IMR-90 (cell line): ENCODE data around the gene DPP6. TPM values are rescaled to one million over a fixed set of nuclear protein-coding genes. Genes with fewer than 3 reads are reported as not detected.

Source experiments
- ATAC-seq: fragments of 200-7000 bp; cut with Tn5 transposase; 2 replicates; pipeline ENCODE4 v1.9.1; 2020; ENCODE audit warnings: low read depth, mild to moderate bottlenecking, moderate library complexity
- BruUV-seq: library from RNA; stranded (reverse); fragments of 400-500 nt; replicated peaks from 2 replicates; lab custom pipeline; 2021; lab: Mats Ljungman, UMichigan
- CTCF ChIA-PET: fragments of 300-600 bp; formaldehyde crosslinking; extraction: SDS; loops from one replicate; lab custom pipeline; 2021; ENCODE audit warnings: antibody characterized with exemption; lab: Yijun Ruan, JAX
- POLR2A ChIA-PET: fragments of 300-600 bp; sonication (Branson Sonifier 250); formaldehyde crosslinking; loops from one replicate; lab custom pipeline; 2022; ENCODE audit warnings: antibody characterized with exemption; ENCODE audit not compliant: unreplicated experiment; lab: Charles Lee
- DNase-seq: peaks from one replicate; pipeline ENCODE4 v3.0.0; 2013
- H2AFZ ChIP-seq: replicated peaks from 2 replicates; pipeline ENCODE3; 2013; ENCODE audit warnings: low read length, mild to moderate bottlenecking; ENCODE audit not compliant: poor library complexity
- H2AK5ac ChIP-seq: 2 replicates; pipeline ENCODE4 v1.6.1; 2013; ENCODE audit warnings: low read depth, low read length, inconsistent platforms
- H2AK9ac ChIP-seq: replicated peaks from 2 replicates; pipeline ENCODE3; 2013; ENCODE audit warnings: mild to moderate bottlenecking, low read depth, low read length, moderate library complexity; ENCODE audit not compliant: poor library complexity
- H2BK120ac ChIP-seq: 2 replicates; pipeline ENCODE4 v1.6.1; 2013; ENCODE audit warnings: low read depth, low read length, inconsistent platforms
- H2BK15ac ChIP-seq: 3 replicates; pipeline ENCODE4 v1.6.1; 2013; ENCODE audit warnings: low read depth, low read length, inconsistent platforms
- H2BK20ac ChIP-seq: 2 replicates; pipeline ENCODE4 v1.6.1; 2013; ENCODE audit warnings: low read depth, mild to moderate bottlenecking, inconsistent platforms, low read length, moderate library complexity
- H2BK5ac ChIP-seq: 2 replicates; pipeline ENCODE4 v1.6.1; 2013; ENCODE audit warnings: mild to moderate bottlenecking, low read depth, low read length, inconsistent platforms; ENCODE audit not compliant: poor library complexity, severe bottlenecking
- H3K14ac ChIP-seq: replicated peaks from 2 replicates; pipeline ENCODE4 v1.6.1; 2013; ENCODE audit warnings: low read depth, low read length, inconsistent platforms
- H3K18ac ChIP-seq: 2 replicates; pipeline ENCODE4 v1.6.1; 2013; ENCODE audit warnings: low read depth, low read length, control low read depth
- H3K23ac ChIP-seq: 2 replicates; pipeline ENCODE4 v1.6.1; 2013; ENCODE audit warnings: low read depth, low read length, inconsistent platforms
- H3K27ac ChIP-seq: 2 replicates; pipeline ENCODE4 v1.5.1; 2013; ENCODE audit warnings: mild to moderate bottlenecking, control low read depth, low read length; ENCODE audit not compliant: insufficient read depth
- H3K27me3 ChIP-seq: 2 replicates; pipeline ENCODE4 v1.6.1; 2013; ENCODE audit warnings: low read length; ENCODE audit not compliant: control insufficient read depth, insufficient read depth
- H3K36me3 ChIP-seq: 2 replicates; pipeline ENCODE4 v1.6.1; 2013; ENCODE audit warnings: low read length, mixed read lengths; ENCODE audit not compliant: control insufficient read depth, insufficient read depth
- H3K4ac ChIP-seq: 2 replicates; pipeline ENCODE4 v1.6.1; 2013; ENCODE audit warnings: low read depth, low read length, inconsistent platforms
- H3K4me1 ChIP-seq: 2 replicates; pipeline ENCODE4 v1.6.1; 2013; ENCODE audit warnings: low read length, mixed read lengths; ENCODE audit not compliant: control insufficient read depth, insufficient read depth
- H3K4me2 ChIP-seq: 2 replicates; pipeline ENCODE4 v1.6.1; 2013; ENCODE audit warnings: low read depth, mild to moderate bottlenecking, control low read depth, low read length, moderate library complexity
- H3K4me3 ChIP-seq: 2 replicates; pipeline ENCODE4 v1.5.1; 2013; ENCODE audit warnings: low read depth, mild to moderate bottlenecking, control low read depth, low read length, moderate library complexity; ENCODE audit not compliant: insufficient read depth
- H3K56ac ChIP-seq: 2 replicates; pipeline ENCODE4 v1.6.1; 2013; ENCODE audit warnings: low read length, inconsistent platforms; ENCODE audit not compliant: insufficient read depth; ENCODE audit errors: extremely low read depth
- H3K79me1 ChIP-seq, 2 experiments: 2 replicates each; pipeline ENCODE4 v1.6.1; 2013; ENCODE audit warnings: low read length in 2 of 2, inconsistent platforms in 1 of 2, low read depth in 1 of 2
- H3K9ac ChIP-seq: 2 replicates; pipeline ENCODE4 v1.6.1; 2013; ENCODE audit warnings: low read depth, low read length, control low read depth
- H3K9me1 ChIP-seq: 2 replicates; pipeline ENCODE4 v1.6.1; 2013; ENCODE audit warnings: low read length, inconsistent platforms; ENCODE audit not compliant: insufficient read depth
- H3K9me3 ChIP-seq: 2 replicates; pipeline ENCODE4 v1.6.1; 2013; ENCODE audit warnings: low read length; ENCODE audit not compliant: control insufficient read depth, insufficient read depth
- H4K20me1 ChIP-seq: 2 replicates; pipeline ENCODE4 v1.6.1; 2013; ENCODE audit warnings: low read length, inconsistent platforms; ENCODE audit not compliant: insufficient read depth
- H4K5ac ChIP-seq: 2 replicates; pipeline ENCODE4 v1.6.1; 2013; ENCODE audit warnings: mild to moderate bottlenecking, low read depth, low read length, control low read depth
- H4K8ac ChIP-seq, 2 experiments: 2 replicates each; pipeline ENCODE4 v1.6.1; 2013; ENCODE audit warnings: low read depth in 2 of 2, low read length in 2 of 2, control low read depth in 1 of 2, inconsistent platforms in 1 of 2
- H4K91ac ChIP-seq: 2 replicates; pipeline ENCODE4 v1.6.1; 2013; ENCODE audit warnings: low read depth, low read length, inconsistent platforms; ENCODE audit not compliant: insufficient read depth
- BHLHE40 ChIP-seq: fragments of 150-350 bp; IDR thresholded peaks from 2 replicates; pipeline ENCODE4 v1.6.1; 2016; ENCODE audit warnings: mild to moderate bottlenecking, low read depth, low read length
- CEBPB ChIP-seq: IDR thresholded peaks from 2 replicates; pipeline ENCODE4 v1.6.1; 2012; ENCODE audit warnings: low read depth, low read length, improper control_type of control experiment
- CHD1 ChIP-seq: IDR thresholded peaks from 2 replicates; pipeline ENCODE4 v1.6.1; 2012; ENCODE audit warnings: low read depth, low read length, improper control_type of control experiment
- CTCF ChIP-seq: conservative IDR thresholded peaks from 2 replicates; pipeline ENCODE4 v1.5.1; 2012; ENCODE audit warnings: mild to moderate bottlenecking, low read depth, low read length, improper control_type of control experiment
- ELK1 ChIP-seq: fragments of 150-350 bp; IDR thresholded peaks from 2 replicates; pipeline ENCODE4 v1.6.1; 2016; ENCODE audit warnings: low read depth, mild to moderate bottlenecking, low read length, moderate library complexity, borderline replicate concordance
- FOS ChIP-seq: fragments of 150-350 bp; IDR thresholded peaks from 2 replicates; pipeline ENCODE4 v1.6.1; 2016; ENCODE audit warnings: low read depth, low read length
- MAFK ChIP-seq: IDR thresholded peaks from 2 replicates; pipeline ENCODE4 v1.6.1; 2012; ENCODE audit warnings: low read depth, low read length, improper control_type of control experiment
- MAZ ChIP-seq: IDR thresholded peaks from 2 replicates; pipeline ENCODE4 v1.6.1; 2012; ENCODE audit warnings: low read depth, mild to moderate bottlenecking, low read length, improper control_type of control experiment, moderate library complexity, borderline replicate concordance
- MXI1 ChIP-seq: IDR thresholded peaks from 2 replicates; pipeline ENCODE4 v1.6.1; 2012; ENCODE audit warnings: low read depth, mild to moderate bottlenecking, low read length, moderate library complexity, borderline replicate concordance
- NFE2L2 ChIP-seq: fragments of 150-350 bp; IDR thresholded peaks from 2 replicates; pipeline ENCODE4 v1.6.1; 2016; ENCODE audit warnings: low read depth, mild to moderate bottlenecking, low read length
- POLR2A ChIP-seq: IDR thresholded peaks from 2 replicates; pipeline ENCODE4 v1.6.1; 2012; ENCODE audit warnings: mild to moderate bottlenecking, low read depth, low read length
- RAD21 ChIP-seq: IDR thresholded peaks from 2 replicates; pipeline ENCODE4 v1.6.1; 2012; ENCODE audit warnings: low read length, improper control_type of control experiment
- RCOR1 ChIP-seq: IDR thresholded peaks from 2 replicates; pipeline ENCODE4 v1.6.1; 2012; ENCODE audit warnings: mild to moderate bottlenecking, low read length, improper control_type of control experiment; ENCODE audit not compliant: insufficient replicate concordance
- RFX5 ChIP-seq: IDR thresholded peaks from 2 replicates; pipeline ENCODE4 v1.8.0; 2012; ENCODE audit warnings: low read depth, mild to moderate bottlenecking, low read length, moderate library complexity
- SMC3 ChIP-seq: fragments of 150-350 bp; IDR thresholded peaks from 2 replicates; pipeline ENCODE4 v1.6.1; 2016; ENCODE audit warnings: low read depth, mild to moderate bottlenecking, antibody characterized with exemption, low read length, moderate library complexity
- USF2 ChIP-seq: fragments of 150-350 bp; IDR thresholded peaks from 2 replicates; pipeline ENCODE4 v1.6.1; 2017; ENCODE audit warnings: mild to moderate bottlenecking, antibody characterized with exemption, low read length, low read depth
- WGBS, 2 experiments: methylation state at CpG; one replicate each; pipeline versions ENCODE4 v1.1.5 to v1.1.7; 2013; ENCODE audit warnings: missing lambda C conversion rate in 2 of 2; ENCODE audit not compliant: insufficient read length in 1 of 2; ENCODE audit errors: extremely low coverage in 2 of 2; 5-methylcytosine and 5-hydroxymethylcytosine counted together
- dilution Hi-C: fragments of 300-500 bp; cut with HindIII; formaldehyde crosslinking; loops from one replicate; pipeline ENCODE4 v1.14.3; 2018; ENCODE audit warnings: low sequenced_read_pairs; ENCODE audit not compliant: unreplicated experiment
- in situ Hi-C: fragments of 300-500 bp; cut with MboI; formaldehyde crosslinking; loops from 3 replicates; pipeline ENCODE4 v1.14.3; 2019; ENCODE audit warnings: low sequenced_read_pairs, inconsistent platforms, mixed read lengths
- intact Hi-C: fragments of 100-400 bp; cut with micrococcal nuclease; formaldehyde crosslinking; loops from 2 replicates; pipeline ENCODE4 v1.10.0; 2022
- polyA plus RNA-seq, 3 experiments: library from polyadenylated mRNA; depleted of rRNA; stranded (reverse); fragments of >200 nt; gene quantifications; 2 replicates each; pipeline ENCODE4 v1.2.3, GENCODE V29; 2012; ENCODE audit warnings: low replicate concordance in 1 of 3
- total RNA-seq: library from RNA; depleted of rRNA; stranded (reverse); fragments of >200 nt; gene quantifications from 2 replicates; pipeline ENCODE4 v1.2.3, GENCODE V29; 2012

Gene DPP6
- total and polyA plus RNA-seq, 2 of the 4 experiments (the other 2 are of a cell fraction) = not detected

GRCh38 chr7:154564676-154565075 lies 512.5 kb downstream of the DPP6 start:
- ATAC-seq (no peak), DNase-seq (no peak)
- H3K4ac ChIP-seq = no peak overlapping the region
- H2AK9ac ChIP-seq = no peak overlapping the region
- no peak overlapping the region for H3K9ac ChIP-seq
- H3K36me3 ChIP-seq = no peaks in the 10 kb centered on the region
- in situ Hi-C loops (no loop called here), dilution Hi-C loops (no loop called here), intact Hi-C loops (no loop called here)
- ChIA-PET CTCF (no interaction called here), POLR2A (no interaction called here)
- no peak overlapping the region for H3K27ac ChIP-seq
- H2AFZ ChIP-seq = no peak overlapping the region
- H3K23ac ChIP-seq = no peak overlapping the region
- H3K4me3 ChIP-seq = no peak overlapping the region
- no peaks in the 10 kb centered on the region for H4K20me1 ChIP-seq
- H3K9me1 ChIP-seq = no peaks in the 10 kb centered on the region
- no peaks in the 10 kb centered on the region for H3K4me1 ChIP-seq
- TF ChIP-seq FOS = no peak
- no peak for TF ChIP-seq RAD21
- no peak for TF ChIP-seq CEBPB
- no peak for TF ChIP-seq POLR2A
- no peak for TF ChIP-seq ELK1
- no peak for TF ChIP-seq BHLHE40
- TF ChIP-seq MAFK = no peak
- TF ChIP-seq CTCF = no peak
- no peak for TF ChIP-seq MXI1
- no peak for TF ChIP-seq NFE2L2
- TF ChIP-seq RFX5 = no peak
- no peak for TF ChIP-seq RCOR1
- no peak for TF ChIP-seq SMC3
- TF ChIP-seq USF2 = no peak
- no peak for TF ChIP-seq CHD1
- no peak for TF ChIP-seq MAZ
- H3K27me3 ChIP-seq = no peaks in the 10 kb centered on the region
- no peak overlapping the region for H2BK120ac ChIP-seq
- H3K14ac ChIP-seq = no peak overlapping the region
- H4K91ac ChIP-seq = no peak overlapping the region
- no peak overlapping the region for H2BK5ac ChIP-seq
- no peak overlapping the region for H3K56ac ChIP-seq
- H2BK15ac ChIP-seq = no peak overlapping the region
- H2BK20ac ChIP-seq = no peak overlapping the region
- BruUV-seq = no TSS peak
- 0% methylated on average over 1 of the region's 3 CpGs; no CpG with 5 or more reads in 1 of the 2 experiments for WGBS, 2 experiments
- H2AK5ac ChIP-seq = no peak overlapping the region
- no peak overlapping the region for H3K18ac ChIP-seq
- H4K8ac ChIP-seq = no peak overlapping the region
- no peaks in the 10 kb centered on the region for H3K79me1 ChIP-seq
- no peak overlapping the region for H4K5ac ChIP-seq
- H3K9me3 ChIP-seq = peaks cover 9% of the 10 kb centered on the region
- no peak overlapping the region for H3K4me2 ChIP-seq
